ENCODE measurements around the gene MPIG6B.
A peak's percentile ranks its signal among the peaks of the same experiment; 100 is the strongest.

Gene MPIG6B

GRCh38 chr6:31683591-31683990 lies 39.6 kb upstream of the MPIG6B start:
- TF ChIP-seq CTCF (IDR thresholded peaks at IDR 0.05; ENCODE audit: control insufficient read depth, insufficient read depth, low read depth, low read length, missing control alignments): no peak
- no peak for DNase-seq (ENCODE audit: low read depth)
- H3K4me3 ChIP-seq (ENCODE audit: control insufficient read depth, low read depth, low read length): no peak overlapping the region

DNA sequence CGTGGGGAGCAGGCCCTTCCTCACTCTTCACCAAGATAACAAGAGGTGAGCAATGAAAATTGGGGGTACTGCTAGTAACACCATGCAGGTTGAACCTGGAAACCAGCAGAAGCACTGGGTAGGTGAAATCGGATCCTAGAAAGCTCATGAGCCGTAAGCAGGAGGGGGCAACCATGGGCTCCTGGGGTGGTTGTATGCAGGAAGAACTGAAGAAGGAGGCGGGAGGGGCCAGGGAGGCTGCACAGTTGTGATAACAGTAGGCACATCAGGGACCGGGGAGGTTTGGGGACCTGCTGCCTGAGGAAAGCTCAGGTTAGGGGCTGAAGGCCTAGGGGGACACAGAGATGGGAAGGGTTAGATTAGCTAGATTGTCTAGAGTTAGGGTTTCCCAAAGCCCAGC lies 36.7 kb upstream of the MPIG6B start:
- no peak for DNase-seq (ENCODE audit: low read depth)
- no peak for TF ChIP-seq CTCF (IDR thresholded peaks at IDR 0.05; ENCODE audit: control insufficient read depth, insufficient read depth, low read depth, low read length, missing control alignments)
- H3K4me3 ChIP-seq (ENCODE audit: control insufficient read depth, low read depth, low read length): no peak overlapping the region

GRCh38 chr6:31687321-31687720 lies 35.9 kb upstream of the MPIG6B start:
- no peak overlapping the region for H3K4me3 ChIP-seq (ENCODE audit: control insufficient read depth, low read depth, low read length)
- DNase-seq (ENCODE audit: low read depth): no peak
- TF ChIP-seq CTCF (IDR thresholded peaks at IDR 0.05; ENCODE audit: control insufficient read depth, insufficient read depth, low read depth, low read length, missing control alignments): no peak

- no peak overlapping the region for H3K4me3 ChIP-seq (ENCODE audit: control insufficient read depth, low read depth, low read length)
- TF ChIP-seq CTCF (IDR thresholded peaks at IDR 0.05; ENCODE audit: control insufficient read depth, insufficient read depth, low read depth, low read length, missing control alignments): no peak
- DNase-seq (ENCODE audit: low read depth): no peak
These were observed 35.1 kb upstream of the MPIG6B start for GRCh38 chr6:31687860-31688693.

- peak; percentile 59 for TF ChIP-seq CTCF (IDR thresholded peaks at IDR 0.05; ENCODE audit: control insufficient read depth, insufficient read depth, low read depth, low read length, missing control alignments)
- no peak for DNase-seq (ENCODE audit: low read depth)
- H3K4me3 ChIP-seq (ENCODE audit: control insufficient read depth, low read depth, low read length): no peak overlapping the region
These were observed 33.7 kb upstream of the MPIG6B start for GRCh38 chr6:31689249-31690110.

GRCh38 chr6:31690231-31691077 lies 32.7 kb upstream of the MPIG6B start:
- no peak for DNase-seq (ENCODE audit: low read depth)
- no peak overlapping the region for H3K4me3 ChIP-seq (ENCODE audit: control insufficient read depth, low read depth, low read length)
- TF ChIP-seq CTCF (IDR thresholded peaks at IDR 0.05; ENCODE audit: control insufficient read depth, insufficient read depth, low read depth, low read length, missing control alignments): no peak
